ENCODE results near the gene MBD3.

The MBD3 gene

DNA sequence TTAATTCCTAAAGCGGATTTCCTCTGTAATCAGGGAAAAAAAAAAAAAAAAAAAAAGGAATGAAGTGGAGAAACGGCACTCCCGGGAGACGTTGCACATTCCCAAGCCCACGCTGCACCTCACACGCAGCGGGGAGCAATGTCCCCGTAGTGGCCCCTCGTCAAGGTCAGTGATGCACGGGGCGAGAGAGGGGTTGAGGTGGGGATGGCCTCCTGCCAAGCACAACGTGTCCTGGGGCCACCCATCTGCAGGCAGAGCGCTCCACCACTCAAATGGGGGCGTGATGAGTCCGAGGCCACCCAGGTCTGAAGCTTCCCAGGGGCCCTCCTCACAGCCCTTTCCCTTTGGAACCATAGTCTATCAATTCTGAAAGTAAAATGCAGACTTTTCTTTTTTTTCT, 53.7 kb downstream of the MBD3 start:
- CTCF ChIA-PET: no interaction called here

More for the DNA sequence above, 53.7 kb downstream of the MBD3 start:
- Histone ChIP-seq H3K4me3 (ENCODE audit: low read depth, low read length) (no peak overlapping the region), H3K9me3 (ENCODE audit: control insufficient read depth, insufficient read depth, low read depth, low read length) (no peaks in the 10 kb centered on the region), H3K27ac (ENCODE audit: extremely low read depth, low read depth, low read length) (no peak overlapping the region), H3K36me3 (ENCODE audit: control insufficient read depth in 2 of 2, insufficient read depth in 1 of 2, low read length in 2 of 2) (no peaks in the 10 kb centered on the region), H3K4me1 (ENCODE audit: control insufficient read depth, insufficient read depth, low read length) (no peaks in the 10 kb centered on the region)
- POLR2A ChIA-PET: no interaction called here
- TF ChIP-seq, protein P1, sequence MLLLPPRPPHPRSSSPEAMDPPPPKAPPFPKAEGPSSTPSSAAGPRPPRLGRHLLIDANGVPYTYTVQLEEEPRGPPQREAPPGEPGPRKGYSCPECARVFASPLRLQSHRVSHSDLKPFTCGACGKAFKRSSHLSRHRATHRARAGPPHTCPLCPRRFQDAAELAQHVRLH (tag by site-specific recombination; IDR thresholded peaks at IDR 0.05): no peak
- TF ChIP-seq, protein P2, sequence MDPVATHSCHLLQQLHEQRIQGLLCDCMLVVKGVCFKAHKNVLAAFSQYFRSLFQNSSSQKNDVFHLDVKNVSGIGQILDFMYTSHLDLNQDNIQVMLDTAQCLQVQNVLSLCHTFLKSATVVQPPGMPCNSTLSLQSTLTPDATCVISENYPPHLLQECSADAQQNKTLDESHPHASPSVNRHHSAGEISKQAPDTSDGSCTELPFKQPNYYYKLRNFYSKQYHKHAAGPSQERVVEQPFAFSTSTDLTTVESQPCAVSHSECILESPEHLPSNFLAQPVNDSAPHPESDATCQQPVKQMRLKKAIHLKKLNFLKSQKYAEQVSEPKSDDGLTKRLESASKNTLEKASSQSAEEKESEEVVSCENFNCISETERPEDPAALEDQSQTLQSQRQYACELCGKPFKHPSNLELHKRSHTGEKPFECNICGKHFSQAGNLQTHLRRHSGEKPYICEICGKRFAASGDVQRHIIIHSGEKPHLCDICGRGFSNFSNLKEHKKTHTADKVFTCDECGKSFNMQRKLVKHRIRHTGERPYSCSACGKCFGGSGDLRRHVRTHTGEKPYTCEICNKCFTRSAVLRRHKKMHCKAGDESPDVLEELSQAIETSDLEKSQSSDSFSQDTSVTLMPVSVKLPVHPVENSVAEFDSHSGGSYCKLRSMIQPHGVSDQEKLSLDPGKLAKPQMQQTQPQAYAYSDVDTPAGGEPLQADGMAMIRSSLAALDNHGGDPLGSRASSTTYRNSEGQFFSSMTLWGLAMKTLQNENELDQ (tag by site-specific recombination; IDR thresholded peaks at IDR 0.05; ENCODE audit: low read depth): no peak
- no peak for TF ChIP-seq ZNF16 (tag by site-specific recombination; IDR thresholded peaks at IDR 0.05; ENCODE audit: low read depth)
- peak; percentile 76 for TF ChIP-seq GLIS1 (tag by site-specific recombination; IDR thresholded peaks at IDR 0.05)
- TF ChIP-seq ZIC2 (tag by site-specific recombination; IDR thresholded peaks at IDR 0.05): peak; percentile 54; the same call in 1 of the 2 replicates
- TF ChIP-seq ZNF223 (tag by site-specific recombination; IDR thresholded peaks at IDR 0.05): no peak
- no peak for TF ChIP-seq ZNF133 (tag by site-specific recombination; IDR thresholded peaks at IDR 0.05)
- TF ChIP-seq, protein P3, sequence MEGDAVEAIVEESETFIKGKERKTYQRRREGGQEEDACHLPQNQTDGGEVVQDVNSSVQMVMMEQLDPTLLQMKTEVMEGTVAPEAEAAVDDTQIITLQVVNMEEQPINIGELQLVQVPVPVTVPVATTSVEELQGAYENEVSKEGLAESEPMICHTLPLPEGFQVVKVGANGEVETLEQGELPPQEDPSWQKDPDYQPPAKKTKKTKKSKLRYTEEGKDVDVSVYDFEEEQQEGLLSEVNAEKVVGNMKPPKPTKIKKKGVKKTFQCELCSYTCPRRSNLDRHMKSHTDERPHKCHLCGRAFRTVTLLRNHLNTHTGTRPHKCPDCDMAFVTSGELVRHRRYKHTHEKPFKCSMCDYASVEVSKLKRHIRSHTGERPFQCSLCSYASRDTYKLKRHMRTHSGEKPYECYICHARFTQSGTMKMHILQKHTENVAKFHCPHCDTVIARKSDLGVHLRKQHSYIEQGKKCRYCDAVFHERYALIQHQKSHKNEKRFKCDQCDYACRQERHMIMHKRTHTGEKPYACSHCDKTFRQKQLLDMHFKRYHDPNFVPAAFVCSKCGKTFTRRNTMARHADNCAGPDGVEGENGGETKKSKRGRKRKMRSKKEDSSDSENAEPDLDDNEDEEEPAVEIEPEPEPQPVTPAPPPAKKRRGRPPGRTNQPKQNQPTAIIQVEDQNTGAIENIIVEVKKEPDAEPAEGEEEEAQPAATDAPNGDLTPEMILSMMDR (tag by site-specific recombination; IDR thresholded peaks at IDR 0.05): no peak
- no peak for TF ChIP-seq ZEB2 (tag by site-specific recombination; IDR thresholded peaks at IDR 0.05)
- no peak for TF ChIP-seq SP7 (tag by site-specific recombination; IDR thresholded peaks at IDR 0.05)
- TF ChIP-seq ZFHX2 (tag by site-specific recombination; conservative IDR thresholded peaks at IDR 0.05): peak; percentile 21; the same call in 1 of the 2 replicates
- TF ChIP-seq ZSCAN23 (tag by site-specific recombination; IDR thresholded peaks at IDR 0.05): no peak
- TF ChIP-seq, protein P4, sequence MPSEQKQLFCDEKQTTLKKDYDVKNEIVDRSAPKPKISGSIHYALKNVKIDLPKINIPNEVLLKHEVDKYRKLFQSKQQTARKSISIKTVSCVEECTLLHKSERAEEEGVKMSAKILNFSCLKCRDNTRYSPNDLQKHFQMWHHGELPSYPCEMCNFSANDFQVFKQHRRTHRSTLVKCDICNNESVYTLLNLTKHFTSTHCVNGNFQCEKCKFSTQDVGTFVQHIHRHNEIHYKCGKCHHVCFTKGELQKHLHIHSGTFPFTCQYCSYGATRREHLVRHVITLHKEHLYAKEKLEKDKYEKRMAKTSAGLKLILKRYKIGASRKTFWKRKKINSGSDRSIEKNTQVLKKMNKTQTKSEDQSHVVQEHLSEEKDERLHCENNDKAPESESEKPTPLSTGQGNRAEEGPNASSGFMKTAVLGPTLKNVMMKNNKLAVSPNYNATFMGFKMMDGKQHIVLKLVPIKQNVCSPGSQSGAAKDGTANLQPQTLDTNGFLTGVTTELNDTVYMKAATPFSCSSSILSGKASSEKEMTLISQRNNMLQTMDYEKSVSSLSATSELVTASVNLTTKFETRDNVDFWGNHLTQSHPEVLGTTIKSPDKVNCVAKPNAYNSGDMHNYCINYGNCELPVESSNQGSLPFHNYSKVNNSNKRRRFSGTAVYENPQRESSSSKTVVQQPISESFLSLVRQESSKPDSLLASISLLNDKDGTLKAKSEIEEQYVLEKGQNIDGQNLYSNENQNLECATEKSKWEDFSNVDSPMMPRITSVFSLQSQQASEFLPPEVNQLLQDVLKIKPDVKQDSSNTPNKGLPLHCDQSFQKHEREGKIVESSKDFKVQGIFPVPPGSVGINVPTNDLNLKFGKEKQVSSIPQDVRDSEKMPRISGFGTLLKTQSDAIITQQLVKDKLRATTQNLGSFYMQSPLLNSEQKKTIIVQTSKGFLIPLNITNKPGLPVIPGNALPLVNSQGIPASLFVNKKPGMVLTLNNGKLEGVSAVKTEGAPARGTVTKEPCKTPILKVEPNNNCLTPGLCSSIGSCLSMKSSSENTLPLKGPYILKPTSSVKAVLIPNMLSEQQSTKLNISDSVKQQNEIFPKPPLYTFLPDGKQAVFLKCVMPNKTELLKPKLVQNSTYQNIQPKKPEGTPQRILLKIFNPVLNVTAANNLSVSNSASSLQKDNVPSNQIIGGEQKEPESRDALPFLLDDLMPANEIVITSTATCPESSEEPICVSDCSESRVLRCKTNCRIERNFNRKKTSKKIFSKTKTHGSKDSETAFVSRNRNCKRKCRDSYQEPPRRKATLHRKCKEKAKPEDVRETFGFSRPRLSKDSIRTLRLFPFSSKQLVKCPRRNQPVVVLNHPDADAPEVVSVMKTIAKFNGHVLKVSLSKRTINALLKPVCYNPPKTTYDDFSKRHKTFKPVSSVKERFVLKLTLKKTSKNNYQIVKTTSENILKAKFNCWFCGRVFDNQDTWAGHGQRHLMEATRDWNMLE (tag by site-specific recombination; conservative IDR thresholded peaks at IDR 0.05; ENCODE audit: low read depth): no peak
- no peak for TF ChIP-seq ZNF114 (tag by site-specific recombination; IDR thresholded peaks at IDR 0.05)
- TF ChIP-seq ZNF585B (tag by site-specific recombination; IDR thresholded peaks at IDR 0.05): no peak
- TF ChIP-seq, protein P5, sequence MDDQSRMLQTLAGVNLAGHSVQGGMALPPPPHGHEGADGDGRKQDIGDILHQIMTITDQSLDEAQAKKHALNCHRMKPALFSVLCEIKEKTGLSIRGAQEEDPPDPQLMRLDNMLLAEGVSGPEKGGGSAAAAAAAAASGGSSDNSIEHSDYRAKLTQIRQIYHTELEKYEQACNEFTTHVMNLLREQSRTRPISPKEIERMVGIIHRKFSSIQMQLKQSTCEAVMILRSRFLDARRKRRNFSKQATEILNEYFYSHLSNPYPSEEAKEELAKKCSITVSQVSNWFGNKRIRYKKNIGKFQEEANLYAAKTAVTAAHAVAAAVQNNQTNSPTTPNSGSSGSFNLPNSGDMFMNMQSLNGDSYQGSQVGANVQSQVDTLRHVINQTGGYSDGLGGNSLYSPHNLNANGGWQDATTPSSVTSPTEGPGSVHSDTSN (CRISPR knock-in tag; IDR thresholded peaks at IDR 0.05): no peak
- no peak for TF ChIP-seq SP3 (tag by site-specific recombination; IDR thresholded peaks at IDR 0.05)
- TF ChIP-seq RBAK (tag by site-specific recombination; IDR thresholded peaks at IDR 0.05): no peak
- TF ChIP-seq GLIS2 (tag by site-specific recombination; IDR thresholded peaks at IDR 0.05): 0 out of 2 replicates have a peak, but pooled peaks have one; percentile 17

Measured in HEK293 (cell line).